ENCODE results near the gene NEURL1. TPM values are rescaled to one million over a fixed set of nuclear protein-coding genes. Genes with fewer than 3 reads are reported as not detected.

NEURL1 gene
- total and polyA plus RNA-seq, 2 donors (not counting 1 experiment from before 2014, with no cell fraction given) = 0.30 to 0.57 TPM

- no peak for TF ChIP-seq EZH2 (IDR thresholded peaks at IDR 0.05; ENCODE audit: borderline replicate concordance, insufficient read depth, low read depth, low read length, poor library complexity, severe bottlenecking)
- TF ChIP-seq CTCF (IDR thresholded peaks at IDR 0.05) = no peak
- no peak for DNase-seq
- no peak overlapping the region for H3K4me2 ChIP-seq (replicated peaks; ENCODE audit: low read depth, low read length, poor library complexity, severe bottlenecking)
- H3K4me1 Mint-ChIP-seq = peaks cover 29% of the 10 kb centered on the region
- ChIA-PET CTCF (interaction anchor here (1.1 kb wide), 1 partner anchor 28 kb away, joined by 3 read pairs; no protein-coding TSS in a partner anchor), POLR2A (no interaction called here)
- peaks cover 10 to 26% of the 10 kb centered on the region in 2 donors for H3K4me1 ChIP-seq (ENCODE audit: control insufficient read depth in 2 of 2, insufficient read depth in 2 of 2, low read length in 2 of 2)
- no peaks in the 10 kb centered on the region for H3K36me3 ChIP-seq (replicated peaks in 1 of 2; ENCODE audit: control extremely low read depth in 1 of 2, control insufficient read depth in 1 of 2, extremely low read depth in 1 of 2, insufficient read depth in 2 of 2, low read length in 1 of 2)
- peaks cover 5% of the 10 kb centered on the region for H3K79me2 ChIP-seq (ENCODE audit: control insufficient read depth, insufficient read depth, low read length)
- 87% methylated on average over 5 of the region's 8 CpGs for WGBS (ENCODE audit: insufficient coverage)
- no peak overlapping the region for H3K9ac ChIP-seq (ENCODE audit: low read length)
- no peak overlapping the region for H3K27ac ChIP-seq (ENCODE audit: low read length in 2 of 2)
- no peaks in the 10 kb centered on the region for H3K9me3 Mint-ChIP-seq (ENCODE audit: insufficient read depth)
- no peak overlapping the region for H2AFZ ChIP-seq (ENCODE audit: insufficient read depth, low read depth, low read length, poor library complexity, severe bottlenecking)
- H3K4me3 ChIP-seq (ENCODE audit: control extremely low read depth in 1 of 5, extremely low read depth in 1 of 5, insufficient read depth in 1 of 5, low read depth in 2 of 5, low read length in 4 of 5) = no peak overlapping the region
- ATAC-seq (ENCODE audit: low read depth) = no peak
- H3K27ac Mint-ChIP-seq = no peak overlapping the region
- peaks cover 0 to 6% (median 0%) of the 10 kb centered on the region in 4 experiments for H3K27me3 ChIP-seq (replicated peaks in 1 of 4; ENCODE audit: control extremely low read depth in 1 of 4, control insufficient read depth in 3 of 4, insufficient read depth in 4 of 4, low read length in 3 of 4)
- no peak overlapping the region for H3K4me3 Mint-ChIP-seq
- H3K27me3 Mint-ChIP-seq = no peaks in the 10 kb centered on the region
- no peaks in the 10 kb centered on the region for H3K9me3 ChIP-seq (ENCODE audit: control extremely low read depth in 1 of 3, control insufficient read depth in 2 of 3, insufficient read depth in 1 of 3, low read length in 2 of 3)
- no peaks in the 10 kb centered on the region for H4K20me1 ChIP-seq (ENCODE audit: control insufficient read depth, insufficient read depth, low read length, poor library complexity, severe bottlenecking)
- intact Hi-C loops (cut with micrococcal nuclease) = no loop called here
Observed at GRCh38 chr10:103457176-103457712, 36.3 kb upstream of the NEURL1 start.

GRCh38 chr10:103457896-103458583 is 35.5 kb upstream of the NEURL1 start:
- ATAC-seq (ENCODE audit: low read depth) (no peak), DNase-seq (no peak)
- TF ChIP-seq EZH2 (IDR thresholded peaks at IDR 0.05; ENCODE audit: borderline replicate concordance, insufficient read depth, low read depth, low read length, poor library complexity, severe bottlenecking) (no peak), CTCF (IDR thresholded peaks at IDR 0.05) (no peak)
- no peaks in the 10 kb centered on the region for H3K9me3 ChIP-seq (ENCODE audit: control extremely low read depth in 1 of 3, control insufficient read depth in 2 of 3, insufficient read depth in 1 of 3, low read length in 2 of 3)
- H3K4me1 Mint-ChIP-seq = peaks cover 21% of the 10 kb centered on the region
- CTCF ChIA-PET = interaction anchor here (1.3 kb wide), 1 partner anchor 42 kb away, joined by 4 read pairs; no protein-coding TSS in a partner anchor
- H3K27ac Mint-ChIP-seq = no peak overlapping the region
- no peaks in the 10 kb centered on the region for H3K36me3 ChIP-seq (replicated peaks in 1 of 2; ENCODE audit: control extremely low read depth in 1 of 2, control insufficient read depth in 1 of 2, extremely low read depth in 1 of 2, insufficient read depth in 2 of 2, low read length in 1 of 2)
- peak overlapping the region; percentile 34 for H3K4me3 Mint-ChIP-seq
- 96% methylated on average over 39 of the region's 39 CpGs for WGBS (ENCODE audit: insufficient coverage)
- H2AFZ ChIP-seq (ENCODE audit: insufficient read depth, low read depth, low read length, poor library complexity, severe bottlenecking) = no peak overlapping the region
- no peaks in the 10 kb centered on the region for H4K20me1 ChIP-seq (ENCODE audit: control insufficient read depth, insufficient read depth, low read length, poor library complexity, severe bottlenecking)
- no peaks in the 10 kb centered on the region for H3K27me3 Mint-ChIP-seq
- no peak overlapping the region for H3K27ac ChIP-seq (ENCODE audit: low read length in 2 of 2)
- no peak overlapping the region for H3K4me2 ChIP-seq (replicated peaks; ENCODE audit: low read depth, low read length, poor library complexity, severe bottlenecking)
- H3K79me2 ChIP-seq (ENCODE audit: control insufficient read depth, insufficient read depth, low read length) = no peaks in the 10 kb centered on the region
- H3K4me3 ChIP-seq (ENCODE audit: control extremely low read depth in 1 of 5, extremely low read depth in 1 of 5, insufficient read depth in 1 of 5, low read depth in 2 of 5, low read length in 4 of 5) = peak overlapping the region in 1 of 5 experiments; percentile 9
- POLR2A ChIA-PET = no interaction called here
- no peaks in the 10 kb centered on the region for H3K9me3 Mint-ChIP-seq (ENCODE audit: insufficient read depth)
- no peak overlapping the region for H3K9ac ChIP-seq (ENCODE audit: low read length)
- peaks cover 0 to under 1% (median 0%) of the 10 kb centered on the region in 4 experiments for H3K27me3 ChIP-seq (replicated peaks in 1 of 4; ENCODE audit: control extremely low read depth in 1 of 4, control insufficient read depth in 3 of 4, insufficient read depth in 4 of 4, low read length in 3 of 4)
- H3K4me1 ChIP-seq (ENCODE audit: control insufficient read depth in 2 of 2, insufficient read depth in 2 of 2, low read length in 2 of 2) = peaks cover 3 to 18% of the 10 kb centered on the region in 2 donors
- intact Hi-C loops (cut with micrococcal nuclease) = no loop called here
